ENCODE results near the gene ERICH6.

ERICH6 gene

GRCh38 chr3:150611666-150612065 lies 92.1 kb downstream of the ERICH6 start:
- no peak overlapping the region for H3K4me3 ChIP-seq (ENCODE audit: control insufficient read depth, low read depth, low read length)
- no peak for DNase-seq (ENCODE audit: low read depth)
- TF ChIP-seq CTCF (IDR thresholded peaks at IDR 0.05; ENCODE audit: control insufficient read depth, insufficient read depth, low read depth, low read length, missing control alignments), result no peak

GRCh38 chr3:150610785-150611184 lies 92.9 kb downstream of the ERICH6 start:
- no peak for DNase-seq (ENCODE audit: low read depth)
- no peak overlapping the region for H3K4me3 ChIP-seq (ENCODE audit: control insufficient read depth, low read depth, low read length)
- TF ChIP-seq CTCF (IDR thresholded peaks at IDR 0.05; ENCODE audit: control insufficient read depth, insufficient read depth, low read depth, low read length, missing control alignments), result no peak

GRCh38 chr3:150609988-150610387 lies 93.7 kb downstream of the ERICH6 start:
- no peak for DNase-seq (ENCODE audit: low read depth)
- no peak overlapping the region for H3K4me3 ChIP-seq (ENCODE audit: control insufficient read depth, low read depth, low read length)
- TF ChIP-seq CTCF (IDR thresholded peaks at IDR 0.05; ENCODE audit: control insufficient read depth, insufficient read depth, low read depth, low read length, missing control alignments), result no peak

Data from AG09309 (cell line).